Upper lobe of right lung (tissue), 1 donor: ENCODE results near the gene ZNF592. TPM values are rescaled to one million over a fixed set of nuclear protein-coding genes. Genes with fewer than 3 reads are reported as not detected.

Source experiments
- ATAC-seq: fragments of 200-7000 bp; cut with Tn5 transposase; one replicate; pipeline ENCODE4 v1.9.1; 2020; ENCODE audit warnings: mild to moderate bottlenecking, moderate library complexity
- DNase-seq: peaks from one replicate; pipeline ENCODE4 v3.0.0-alpha.2; 2020
- H3K27ac ChIP-seq: fragments of 200-600 bp; one replicate; pipeline ENCODE4 v1.8.0; 2022
- H3K27me3 ChIP-seq: fragments of 200-600 bp; one replicate; pipeline ENCODE4 v1.8.0; 2022; ENCODE audit warnings: mild to moderate bottlenecking
- H3K36me3 ChIP-seq: fragments of 200-600 bp; one replicate; pipeline ENCODE4 v1.8.0; 2022
- H3K4me1 ChIP-seq: fragments of 200-600 bp; one replicate; pipeline ENCODE4 v1.8.0; 2022
- H3K4me3 ChIP-seq: fragments of 200-600 bp; one replicate; pipeline ENCODE4 v1.8.0; 2022; ENCODE audit warnings: mild to moderate bottlenecking
- H3K9me3 ChIP-seq: fragments of 200-600 bp; one replicate; pipeline ENCODE4 v1.8.0; 2022
- CTCF ChIP-seq: fragments of 200-600 bp; IDR thresholded peaks from one replicate; pipeline ENCODE4 v1.8.0; 2022; ENCODE audit warnings: antibody characterized with exemption
- intact Hi-C: fragments of 100-400 bp; cut with DNase I; formaldehyde crosslinking; loops from one replicate; pipeline ENCODE4 v1.11.0; 2022
- long read RNA-seq: library from polyadenylated mRNA; unstranded; transcript quantifications from one replicate; pipeline ENCODE4 v2.0.0, GENCODE V29; 2021
- total RNA-seq: library from RNA; stranded (reverse); fragmentation: NEBNext Ultra II Directional; extraction: Animal tissue kit (Norgen Biotek cat#: 25700); gene quantifications from one replicate; pipeline ENCODE4 v1.2.1, GENCODE V29; 2021
- donor health status: DM: no; HTN: yes; CAD: no; lungs with severe emphysema.

Gene ZNF592
- total RNA-seq: 33.3 TPM
- long read RNA-seq, full-length matches to known transcripts: 12 of 45 reads
- long read RNA-seq, partial matches to known transcripts: 21 of 45 reads
- long read RNA-seq, other reads (novel, unspliced or antisense): 12 of 45 reads

GRCh38 chr15:84748274-84749110 lies at the start of gene ZNF592:
Gene ZNF592, plus strand, starts transcription at chr15:84748592. Its CDS starts 34,084 bp downstream, at chr15:84782676.
- H3K4me1 ChIP-seq: peaks cover 48% of the 10 kb centered on the region

GRCh38 chr15:84699538-84700191 lies 48.7 kb upstream of the ZNF592 start:
- TF ChIP-seq CTCF: no peak
- intact Hi-C loops: no loop called here
- H3K27me3 ChIP-seq: no peaks in the 10 kb centered on the region
- peaks cover 11% of the 10 kb centered on the region for H3K4me1 ChIP-seq
- no peak overlapping the region for H3K27ac ChIP-seq
- H3K4me3 ChIP-seq: no peak overlapping the region
- H3K9me3 ChIP-seq: no peaks in the 10 kb centered on the region
- no peaks in the 10 kb centered on the region for H3K36me3 ChIP-seq
- DNase-seq (no peak), ATAC-seq (no peak)

More at GRCh38 chr15:84748274-84749110, at the start of gene ZNF592:
- intact Hi-C loops: no loop called here
- Histone ChIP-seq H3K36me3 (no peaks in the 10 kb centered on the region), H3K9me3 (no peaks in the 10 kb centered on the region), H3K27me3 (no peaks in the 10 kb centered on the region), H3K27ac (peak within 1 kb of the TSS; percentile 100), H3K4me3 (peak within 1 kb of the TSS; percentile 84)
- no peak for TF ChIP-seq CTCF
- ATAC-seq: peak; percentile 84
- DNase-seq: peak; percentile 94

- Histone ChIP-seq H3K4me3 (no peak overlapping the region), H3K9me3 (no peaks in the 10 kb centered on the region), H3K27ac (no peak overlapping the region), H3K4me1 (peaks cover 11% of the 10 kb centered on the region), H3K36me3 (no peaks in the 10 kb centered on the region), H3K27me3 (no peaks in the 10 kb centered on the region)
- ATAC-seq (peak; percentile 83), DNase-seq (no peak)
- intact Hi-C loops: no loop called here
- TF ChIP-seq CTCF: no peak
Measured at GRCh38 chr15:84702961-84703482, 45.4 kb upstream of the ZNF592 start.

GRCh38 chr15:84703808-84704207 lies 44.6 kb upstream of the ZNF592 start:
- Histone ChIP-seq H3K4me1 (peaks cover 11% of the 10 kb centered on the region), H3K4me3 (no peak overlapping the region), H3K27ac (no peak overlapping the region), H3K9me3 (no peaks in the 10 kb centered on the region), H3K36me3 (peaks cover under 1% of the 10 kb centered on the region), H3K27me3 (no peaks in the 10 kb centered on the region)
- ATAC-seq (no peak), DNase-seq (no peak)
- intact Hi-C loops: no loop called here
- no peak for TF ChIP-seq CTCF

- intact Hi-C loops: no loop called here
- no peak for TF ChIP-seq CTCF
- DNase-seq: no peak
- Histone ChIP-seq H3K36me3 (peaks cover 24% of the 10 kb centered on the region), H3K9me3 (no peaks in the 10 kb centered on the region), H3K27me3 (no peaks in the 10 kb centered on the region), H3K4me1 (peaks cover 18% of the 10 kb centered on the region), H3K27ac (peak overlapping the region; percentile 98), H3K4me3 (peak overlapping the region; percentile 96)
- no peak for ATAC-seq
Measured at GRCh38 chr15:84714372-84714771, 34.0 kb upstream of the ZNF592 start.
